ENCODE data around the gene STOML1. TPM values are rescaled to one million over a fixed set of nuclear protein-coding genes. Genes with fewer than 3 reads are reported as not detected.

Gene STOML1
- total RNA-seq, 1 experiment from 2014 or later: 2.5 TPM

- H3K18ac ChIP-seq (ENCODE audit: insufficient read length, low read depth, low read length): no peak overlapping the region
- DNase-seq: no peak
- no peak overlapping the region for H2BK20ac ChIP-seq (ENCODE audit: low read depth, low read length, poor library complexity, severe bottlenecking)
- H3K14ac ChIP-seq (ENCODE audit: insufficient read depth, low read length): no peak overlapping the region; the same call in 1 of the 2 replicates
- H4K8ac ChIP-seq (replicated peaks; ENCODE audit: insufficient read length, low read depth, low read length): no peak overlapping the region
- no peaks in the 10 kb centered on the region for H3K79me1 ChIP-seq (ENCODE audit: insufficient read depth, low read depth, low read length, poor library complexity, severe bottlenecking)
- H3K79me2 ChIP-seq (ENCODE audit: insufficient read depth, low read length): no peaks in the 10 kb centered on the region
- WGBS (ENCODE audit: extremely low coverage, insufficient read length, low lambda C conversion rate): no CpG with 5 or more reads among the region's 13 CpGs
- no peak overlapping the region for H3K4me2 ChIP-seq (ENCODE audit: insufficient read depth, insufficient read length, low read length)
- no peak overlapping the region for H4K91ac ChIP-seq (ENCODE audit: insufficient read length, low read depth, low read length)
- no peaks in the 10 kb centered on the region for H3K27me3 ChIP-seq (ENCODE audit: insufficient read depth, low read length)
- Mint-ChIP-seq H3K4me1 (peaks cover 3 to 5% of the 10 kb centered on the region in 2 experiments; a peak in 3 of 4 replicates), H3K27me3 (ENCODE audit: low read depth) (peaks cover 4% of the 10 kb centered on the region), H3K27ac (peak overlapping the region in 1 of 3 experiments; percentile 46; a peak in 2 of 7 replicates), H3K36me3 (ENCODE audit: insufficient read depth in 1 of 3, low read depth in 3 of 3) (no peaks in the 10 kb centered on the region), H3K4me3 (no peak overlapping the region), H3K9me3 (no peaks in the 10 kb centered on the region)
- H2BK5ac ChIP-seq (ENCODE audit: insufficient read length, low read length): no peak overlapping the region
- no peak overlapping the region for H3K56ac ChIP-seq (ENCODE audit: insufficient read length, low read depth, low read length)
- no peak overlapping the region for H2BK120ac ChIP-seq (ENCODE audit: low read depth, low read length, poor library complexity, severe bottlenecking)
- H3T11ph ChIP-seq (ENCODE audit: low read length): no peak overlapping the region
- H2AK5ac ChIP-seq (ENCODE audit: insufficient read length, low read length): no peak overlapping the region
- H3K9me3 ChIP-seq (ENCODE audit: control insufficient read depth, low read depth, low read length): no peaks in the 10 kb centered on the region
- no peak overlapping the region for H2BK15ac ChIP-seq (ENCODE audit: low read depth, low read length)
- H3K9ac ChIP-seq (ENCODE audit: extremely low read depth, insufficient read length, low read length): no peak overlapping the region
- H4K20me1 ChIP-seq (ENCODE audit: control insufficient read depth, insufficient read depth, insufficient read length): no peaks in the 10 kb centered on the region
- H3K4me1 ChIP-seq (ENCODE audit: insufficient read depth, low read length): no peaks in the 10 kb centered on the region
- no peak for TF ChIP-seq CTCF (conservative IDR thresholded peaks at IDR 0.05)
- no peaks in the 10 kb centered on the region for H3K23me2 ChIP-seq (ENCODE audit: insufficient read length, low read depth, low read length, poor library complexity, severe bottlenecking)
- no peak overlapping the region for H4K5ac ChIP-seq (ENCODE audit: insufficient read length, low read depth, low read length)
- H3K4ac ChIP-seq (ENCODE audit: low read depth, low read length): no peak overlapping the region
- no peak overlapping the region for H3K23ac ChIP-seq (ENCODE audit: insufficient read length, low read depth, low read length)
- no peak overlapping the region for H2BK12ac ChIP-seq (ENCODE audit: insufficient read length, low read depth, low read length)
- no peak overlapping the region for H3K27ac ChIP-seq (ENCODE audit: insufficient read length, low read depth, low read length)
- H2AFZ ChIP-seq (ENCODE audit: low read length): no peak overlapping the region
These were observed 7.7 kb downstream of the STOML1 start for GRCh38 chr15:73984208-73984979.

Measured in H9 (cell line).